ENCODE results near the gene PDSS2.

GRCh38 chr6:107416145-107416544 is 43.2 kb downstream of the PDSS2 start:
- TF ChIP-seq POLR2AphosphoS5 (IDR thresholded peaks at IDR 0.05; ENCODE audit: low read depth, low read length) (no peak), POLR2A (IDR thresholded peaks at IDR 0.05; ENCODE audit: low read depth, low read length) (no peak), SPI1 (IDR thresholded peaks at IDR 0.05; ENCODE audit: low read depth, low read length) (no peak), TAF1 (IDR thresholded peaks at IDR 0.05; ENCODE audit: low read depth, low read length) (no peak), PAX5 (IDR thresholded peaks at IDR 0.05; ENCODE audit: insufficient read depth, low read length, severe bottlenecking) (no peak)

All from GM12891 (cell line).